ENCODE data around the gene UBE2G2.
A peak's percentile ranks its signal among the peaks of the same experiment; 100 is the strongest.

Gene UBE2G2, protein sequence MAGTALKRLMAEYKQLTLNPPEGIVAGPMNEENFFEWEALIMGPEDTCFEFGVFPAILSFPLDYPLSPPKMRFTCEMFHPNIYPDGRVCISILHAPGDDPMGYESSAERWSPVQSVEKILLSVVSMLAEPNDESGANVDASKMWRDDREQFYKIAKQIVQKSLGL

GRCh38 chr21:44801468-44802395 lies at the start of gene UBE2G2:
Gene UBE2G2 (minus strand): TSS chr21:44801820. CDS start chr21:44801748, 72 bp downstream.
- DNase-seq: peak; percentile 83
- in situ Hi-C loops (cut with MboI; ENCODE audit: low pct_unique_long_range_greater_than_20kb, low sequenced_read_pairs): no loop called here

GRCh38 chr21:44850905-44851657 lies 49.5 kb upstream of the UBE2G2 start:
- in situ Hi-C loops (cut with MboI; ENCODE audit: low pct_unique_long_range_greater_than_20kb, low sequenced_read_pairs): no loop called here
- no peak for DNase-seq

DNA sequence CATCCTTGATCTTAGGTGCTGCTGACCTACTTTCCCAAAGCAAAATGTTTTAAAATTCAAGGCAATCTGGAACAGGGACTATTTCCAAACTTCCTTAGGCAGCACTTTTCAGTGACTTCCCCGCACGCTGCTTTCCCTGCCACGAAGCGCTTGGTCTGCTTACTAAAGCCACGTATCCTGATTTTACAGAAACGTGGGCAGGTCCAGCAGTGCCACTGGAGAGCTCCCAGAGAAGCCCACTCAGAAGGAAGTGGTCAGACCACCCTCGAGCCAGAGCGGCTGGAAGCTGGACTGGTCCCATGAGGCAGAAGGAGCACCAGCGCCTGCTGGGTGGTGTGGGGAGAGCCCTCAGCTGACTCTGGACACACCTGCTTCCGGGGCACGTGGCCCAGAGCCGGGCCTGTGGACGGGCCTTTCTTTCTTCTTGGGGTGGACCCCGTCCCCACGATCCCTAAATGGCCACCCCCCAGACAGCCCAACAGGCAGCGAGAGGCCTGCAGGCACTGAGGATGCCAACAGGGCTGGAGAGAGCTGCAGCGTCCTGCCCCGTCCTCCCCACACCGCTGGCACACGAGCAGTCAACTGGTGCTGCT lies 48.7 kb upstream of the UBE2G2 start:
- in situ Hi-C loops (cut with MboI; ENCODE audit: low pct_unique_long_range_greater_than_20kb, low sequenced_read_pairs): no loop called here
- DNase-seq: no peak

- in situ Hi-C loops (cut with MboI; ENCODE audit: low pct_unique_long_range_greater_than_20kb, low sequenced_read_pairs): no loop called here
- DNase-seq: no peak
Measured at GRCh38 chr21:44849616-44850130, 48.1 kb upstream of the UBE2G2 start.

GRCh38 chr21:44848821-44849521 lies 47.4 kb upstream of the UBE2G2 start:
- DNase-seq: no peak
- in situ Hi-C loops (cut with MboI; ENCODE audit: low pct_unique_long_range_greater_than_20kb, low sequenced_read_pairs): no loop called here

DNA sequence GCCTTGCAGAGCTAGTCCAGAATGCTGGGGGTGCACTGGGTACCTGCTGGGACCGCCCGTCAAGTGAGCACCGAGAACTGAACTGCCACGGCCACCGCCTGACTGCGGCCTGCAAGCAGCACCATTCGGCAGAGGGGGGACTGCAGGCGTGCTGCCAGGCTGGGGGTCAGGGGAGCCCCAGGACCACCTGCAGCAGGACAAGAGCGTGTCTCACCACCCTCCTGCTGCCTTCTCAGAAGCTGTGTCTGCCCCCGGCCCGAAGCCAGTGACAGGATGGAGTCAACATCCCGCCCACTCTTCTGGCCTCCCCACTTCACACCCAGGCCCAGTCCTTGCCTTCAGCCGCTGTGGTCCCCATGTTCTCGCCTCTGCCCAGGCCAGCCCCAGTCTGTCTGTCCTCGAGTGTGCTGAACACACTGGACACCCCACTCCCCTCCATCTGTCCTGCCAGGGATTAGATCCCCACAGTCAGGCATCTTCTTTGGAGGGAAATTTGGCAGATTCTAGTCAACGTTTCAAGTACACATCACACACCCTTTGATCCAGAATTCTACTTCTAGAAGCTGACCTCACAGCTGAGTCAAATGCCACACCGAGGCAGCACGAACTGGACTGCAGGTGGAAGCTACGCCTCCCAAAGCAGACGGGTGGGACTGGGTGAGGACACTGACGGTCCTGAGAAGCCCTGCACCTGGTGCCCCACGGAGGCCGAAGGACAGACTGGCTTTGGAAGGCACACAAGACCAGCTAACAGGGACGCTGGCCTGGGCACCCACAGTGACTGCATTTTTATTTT lies 45.8 kb upstream of the UBE2G2 start:
- in situ Hi-C loops (cut with MboI; ENCODE audit: low pct_unique_long_range_greater_than_20kb, low sequenced_read_pairs): no loop called here
- DNase-seq: no peak

DNA sequence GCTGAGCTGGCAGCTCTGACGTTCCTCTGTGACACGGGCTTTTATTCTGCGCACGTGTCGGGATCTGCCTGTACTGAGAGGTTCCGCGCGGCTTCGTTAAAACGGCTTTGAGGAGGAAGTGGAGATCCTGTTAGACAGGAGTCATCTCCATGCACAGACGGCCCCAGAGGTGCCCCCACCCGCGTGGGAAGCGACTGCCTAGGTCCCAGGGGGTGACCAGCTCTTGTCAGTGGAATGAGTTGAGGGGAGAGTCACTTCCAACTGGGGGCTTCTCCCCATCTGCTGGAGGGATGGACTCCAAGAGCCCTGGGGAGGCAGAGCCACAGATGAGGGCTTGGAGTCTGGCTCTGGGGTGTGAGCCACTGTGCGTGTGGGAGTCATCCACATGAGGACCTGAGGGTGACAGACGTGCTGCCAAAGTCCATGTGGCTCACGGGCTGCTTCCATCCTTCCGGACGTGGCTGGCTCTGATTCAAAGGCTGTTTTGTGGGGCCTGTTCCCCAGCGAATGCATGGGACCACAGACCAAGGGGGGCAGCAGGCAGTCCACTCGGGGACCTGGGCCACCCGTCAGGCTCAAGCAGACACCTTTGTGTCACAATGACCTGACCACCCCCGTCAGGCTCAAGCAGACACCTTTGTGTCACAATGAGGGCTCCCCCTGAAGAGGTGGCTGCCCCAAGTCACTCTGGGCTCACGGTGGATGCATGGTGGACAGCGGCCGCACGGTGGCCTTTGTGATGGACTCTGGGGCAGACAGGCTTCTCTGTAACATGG lies 45.1 kb upstream of the UBE2G2 start:
- in situ Hi-C loops (cut with MboI; ENCODE audit: low pct_unique_long_range_greater_than_20kb, low sequenced_read_pairs): no loop called here
- DNase-seq: peak; percentile 78

DNA sequence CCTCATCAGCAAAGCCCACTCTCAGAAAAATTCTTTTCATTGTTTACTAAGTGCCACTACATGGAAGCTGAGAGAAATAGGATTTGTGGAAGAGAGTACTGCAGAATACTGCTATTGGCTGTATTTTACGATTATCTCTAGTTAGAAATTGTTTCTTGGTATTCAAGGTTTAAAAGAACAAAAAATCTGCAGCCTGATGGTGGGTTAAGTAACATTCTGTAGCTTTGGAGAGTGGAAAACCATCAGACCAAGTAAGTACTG lies 44.5 kb upstream of the UBE2G2 start:
- DNase-seq: no peak
- in situ Hi-C loops (cut with MboI; ENCODE audit: low pct_unique_long_range_greater_than_20kb, low sequenced_read_pairs): no loop called here

DNA sequence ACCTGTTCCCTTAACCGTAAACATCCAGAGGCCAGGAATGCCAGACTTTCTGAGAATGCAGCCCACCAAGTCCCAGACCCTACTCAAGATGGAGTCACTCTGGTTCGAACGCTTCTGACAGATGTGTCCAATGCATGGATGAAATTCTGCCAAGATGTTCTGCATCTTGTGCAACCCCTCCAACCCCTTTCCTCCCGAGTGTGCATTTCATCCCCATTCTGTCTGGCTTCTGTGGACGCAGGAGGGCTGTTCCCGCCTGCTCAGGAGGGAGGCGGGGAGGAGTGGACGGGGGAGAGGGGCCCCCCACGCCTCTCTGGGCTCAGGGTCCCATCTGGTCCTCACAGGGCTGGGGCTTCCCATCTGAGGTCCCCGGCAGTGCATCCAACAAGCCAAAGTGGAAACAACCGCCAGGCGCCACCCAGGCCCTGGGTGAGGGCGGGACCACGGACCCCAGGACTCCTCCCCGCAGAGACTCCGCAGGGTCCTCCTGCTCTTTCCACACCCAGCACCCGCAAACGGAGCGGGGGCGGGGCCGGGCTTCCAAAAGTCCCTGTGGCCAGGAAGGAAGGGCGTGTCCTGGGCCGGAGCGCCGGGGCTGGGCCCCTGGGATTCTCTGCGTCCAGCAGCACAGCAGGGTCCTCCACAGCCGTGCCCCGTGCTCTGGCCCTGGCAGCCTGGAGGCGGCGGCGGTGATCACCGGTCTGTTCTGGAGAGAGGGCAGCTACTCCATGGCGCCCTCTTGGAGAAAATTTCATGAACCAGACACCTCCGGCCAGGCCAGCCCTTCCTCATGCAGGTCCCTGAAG lies 44.0 kb upstream of the UBE2G2 start:
- DNase-seq: peak; percentile 86
- in situ Hi-C loops (cut with MboI; ENCODE audit: low pct_unique_long_range_greater_than_20kb, low sequenced_read_pairs): no loop called here

GRCh38 chr21:44844256-44844655 lies 42.6 kb upstream of the UBE2G2 start:
- in situ Hi-C loops (cut with MboI; ENCODE audit: low pct_unique_long_range_greater_than_20kb, low sequenced_read_pairs): no loop called here
- no peak for DNase-seq

DNA sequence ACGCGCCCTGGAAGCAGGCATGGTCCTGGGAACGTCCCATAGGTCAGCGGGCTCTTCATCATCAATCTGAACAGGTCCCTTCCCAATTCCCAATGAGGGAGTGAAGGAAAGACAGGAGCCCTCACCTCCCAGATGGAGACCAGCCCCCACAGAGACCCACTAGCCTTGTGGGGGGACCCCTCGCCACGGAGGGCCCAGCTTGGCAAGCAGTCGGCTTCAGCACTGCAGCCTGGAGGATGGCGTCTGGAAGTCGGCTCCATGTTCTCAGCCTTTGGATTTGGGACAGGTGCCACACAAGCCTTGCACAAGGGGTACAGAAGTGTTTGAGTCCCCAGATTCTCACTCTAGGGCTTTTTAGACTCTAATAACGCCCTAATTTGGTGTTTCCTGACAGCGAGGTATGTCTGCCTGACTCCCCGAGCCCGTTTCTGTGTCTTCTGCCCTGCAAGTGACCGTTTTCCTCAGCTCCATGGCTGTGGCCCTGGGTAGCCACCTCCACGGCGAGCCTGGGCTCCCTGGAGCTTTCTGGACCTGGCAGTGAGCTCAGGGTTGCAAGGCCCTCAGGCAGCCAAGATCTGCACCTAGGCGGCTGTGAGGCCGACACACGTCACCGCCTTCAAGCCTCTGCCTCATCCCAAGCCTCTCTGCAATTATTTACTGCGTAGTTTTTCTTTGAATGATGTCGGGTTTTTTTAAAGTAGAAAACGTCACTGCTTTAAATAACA lies 41.3 kb upstream of the UBE2G2 start:
- in situ Hi-C loops (cut with MboI; ENCODE audit: low pct_unique_long_range_greater_than_20kb, low sequenced_read_pairs): no loop called here

DNA sequence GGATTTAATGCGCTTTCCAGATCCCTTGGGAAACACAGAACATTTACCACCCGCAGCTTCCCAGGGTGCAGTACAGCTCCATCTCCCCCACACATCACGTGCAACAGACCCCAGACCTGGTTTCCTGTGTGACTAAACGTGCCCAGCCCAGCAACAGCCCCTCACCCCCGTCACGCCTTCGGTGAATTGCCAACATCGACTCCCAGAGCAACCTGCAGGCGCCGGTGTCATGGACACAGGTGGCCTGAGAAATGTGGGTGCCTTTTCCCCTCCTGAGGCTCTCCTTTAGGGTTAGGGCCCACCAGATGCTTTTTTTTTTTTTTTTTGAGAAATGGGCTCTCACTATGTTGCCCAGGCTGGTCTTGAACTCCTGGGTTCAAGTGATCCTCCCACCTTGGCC lies 40.5 kb upstream of the UBE2G2 start:
- DNase-seq: no peak
- in situ Hi-C loops (cut with MboI; ENCODE audit: low pct_unique_long_range_greater_than_20kb, low sequenced_read_pairs): no loop called here

More for the DNA sequence above, 41.3 kb upstream of the UBE2G2 start:
- no peak for DNase-seq

GRCh38 chr21:44840771-44841170 lies 39.2 kb upstream of the UBE2G2 start:
- in situ Hi-C loops (cut with MboI; ENCODE audit: low pct_unique_long_range_greater_than_20kb, low sequenced_read_pairs): no loop called here
- no peak for DNase-seq

DNA sequence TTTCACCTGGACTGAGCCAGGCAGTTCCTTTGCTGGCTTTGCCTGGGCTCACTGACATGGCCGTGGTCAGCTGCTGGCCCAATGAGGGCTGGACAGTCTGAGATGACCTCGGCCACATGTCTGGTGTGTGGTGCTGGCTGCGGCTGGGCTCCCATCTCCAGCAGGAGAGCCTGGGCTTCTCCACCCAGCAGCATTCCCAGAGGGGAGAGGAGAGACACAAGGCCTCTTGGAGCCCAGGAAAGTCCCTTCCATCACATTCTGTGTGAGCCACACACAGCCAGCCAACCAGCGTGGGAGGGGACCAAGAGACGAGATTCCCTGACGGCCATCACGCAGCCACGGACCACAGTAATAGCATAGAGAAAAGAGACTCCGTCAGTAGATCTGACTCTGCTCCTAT lies 37.3 kb upstream of the UBE2G2 start:
- in situ Hi-C loops (cut with MboI; ENCODE audit: low pct_unique_long_range_greater_than_20kb, low sequenced_read_pairs): no loop called here

DNA sequence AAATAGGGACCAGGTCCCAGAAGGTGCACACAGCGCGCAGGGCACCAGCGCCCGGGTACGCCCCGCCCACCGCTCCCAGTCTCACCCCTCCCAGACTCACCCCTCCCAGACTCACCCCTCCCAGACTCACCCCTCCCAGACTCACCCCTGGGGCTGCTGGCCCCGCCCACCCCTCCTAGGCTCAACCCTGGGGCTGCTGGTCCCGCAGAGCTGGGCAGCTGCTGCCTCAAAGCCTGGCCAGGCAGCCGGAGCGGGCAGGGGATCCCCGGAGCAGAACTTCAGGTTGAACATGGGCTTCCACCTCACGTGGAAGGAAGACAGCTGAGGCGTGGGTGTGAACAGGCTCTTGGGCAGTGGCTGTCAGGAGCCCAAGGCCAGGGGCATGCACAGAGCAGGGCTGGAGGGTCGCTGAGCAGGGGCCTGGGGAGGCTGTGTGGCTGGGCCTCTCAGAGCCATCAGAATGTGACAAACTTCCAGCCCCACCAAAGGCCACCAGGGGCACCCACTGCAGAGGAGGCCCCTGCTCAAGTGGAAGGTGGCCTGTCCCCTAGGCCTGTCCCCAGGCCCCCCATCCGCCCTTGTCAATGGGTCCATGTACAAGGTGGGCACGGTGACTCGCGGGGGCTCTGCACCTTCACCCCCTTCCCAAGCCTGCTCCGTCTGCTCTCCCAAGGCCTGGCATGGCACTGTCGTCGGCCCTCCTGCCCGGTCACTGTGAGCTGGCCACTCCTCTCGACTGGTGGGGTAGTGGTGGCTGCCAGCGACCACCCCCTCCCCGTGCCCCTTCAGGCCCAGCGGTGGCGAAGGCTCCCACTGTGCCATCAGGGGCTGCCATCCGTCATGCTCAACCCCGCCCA lies 36.6 kb upstream of the UBE2G2 start:
- no peak for DNase-seq
- in situ Hi-C loops (cut with MboI; ENCODE audit: low pct_unique_long_range_greater_than_20kb, low sequenced_read_pairs): no loop called here

More for the DNA sequence above, 37.3 kb upstream of the UBE2G2 start:
- no peak for DNase-seq
